ENCODE data around the gene TLR10. TPM values are rescaled to one million over a fixed set of nuclear protein-coding genes. Genes with fewer than 3 reads are reported as not detected.
"Not testable (repeated sequence)": the region's sequence is repeated elsewhere in the genome, so short reads cannot be mapped to it uniquely, and the experiment has no call there.

Gene TLR10
- 0.40 TPM for polyA plus RNA-seq (ENCODE audit: insufficient read length)
- long read RNA-seq, donor 1: 0 reads
- long read RNA-seq, donor 2: 0 reads
- long read RNA-seq, donor 3: 0 reads
- long read RNA-seq, donor 4: 0 reads
- long read RNA-seq, donor 5: 0 reads
- long read RNA-seq, donor 6: 0 reads
- long read RNA-seq, donor 7: 0 reads
- long read RNA-seq, donor 8: 0 reads

- DNase-seq: no peak
Observed at GRCh38 chr4:38782452-38783108, at the start of gene TLR10. Gene TLR10, minus strand, starts transcription at chr4:38782990. Its CDS starts 7,400 bp downstream, at chr4:38775590.

- no peak for DNase-seq
Observed at GRCh38 chr4:38832206-38832605, 49.4 kb upstream of the TLR10 start.

GRCh38 chr4:38831653-38832052 is 48.9 kb upstream of the TLR10 start:
- no peak for DNase-seq

- no peak for DNase-seq
Observed at GRCh38 chr4:38829237-38829636, 46.4 kb upstream of the TLR10 start.

GRCh38 chr4:38823766-38824165 is 41.0 kb upstream of the TLR10 start:
- no peak for DNase-seq

GRCh38 chr4:38822748-38823303 is 40.0 kb upstream of the TLR10 start:
- DNase-seq: no peak

- DNase-seq: no peak
Observed at GRCh38 chr4:38821739-38822138, 38.9 kb upstream of the TLR10 start.

- DNase-seq: no peak
Observed at GRCh38 chr4:38820329-38821061, 37.7 kb upstream of the TLR10 start.

GRCh38 chr4:38819569-38819968 is 36.8 kb upstream of the TLR10 start:
- DNase-seq: no peak

GRCh38 chr4:38818441-38818976 is 35.7 kb upstream of the TLR10 start:
- DNase-seq: no peak

- no peak for DNase-seq
Observed at GRCh38 chr4:38815885-38816782, 33.3 kb upstream of the TLR10 start.

GRCh38 chr4:38814386-38814785 is 31.6 kb upstream of the TLR10 start:
- DNase-seq: no peak

GRCh38 chr4:38811297-38811696 is 28.5 kb upstream of the TLR10 start:
- no peak for DNase-seq

- DNase-seq: not testable (repeated sequence)
Observed at GRCh38 chr4:38807462-38807861, 24.7 kb upstream of the TLR10 start.

- DNase-seq: not testable (repeated sequence)
Observed at GRCh38 chr4:38806251-38806650, 23.5 kb upstream of the TLR10 start.

- no peak for DNase-seq
Observed at GRCh38 chr4:38805530-38806145, 22.8 kb upstream of the TLR10 start.

GRCh38 chr4:38804654-38805295 is 22.0 kb upstream of the TLR10 start, which contains the start of gene TLR1:
Gene TLR1, minus strand, starts transcription at chr4:38804791. Its CDS starts 5,960 bp downstream, at chr4:38798831.
- DNase-seq: peak; percentile 70

- no peak for DNase-seq
Observed at GRCh38 chr4:38803833-38804653, 21.3 kb upstream of the TLR10 start.

- DNase-seq: no peak
Observed at GRCh38 chr4:38802561-38803355, 20.0 kb upstream of the TLR10 start.

Data from left kidney (tissue), 8 donors.